Stimulated activated CD4-positive, alpha-beta T cell treated with anti-CD3 and anti-CD28 coated beads, Interleukin-2, amount 100 ng/mL, for 24 hours (primary cell): ENCODE results near the gene EPOP.
A peak's percentile ranks its signal among the peaks of the same experiment; 100 is the strongest.
"Not testable (repeated sequence)": the region's sequence is repeated elsewhere in the genome, so short reads cannot be mapped to it uniquely, and the experiment has no call there.

Experiments used
- DNase-seq, 2 donors: peaks; one replicate each; pipeline ENCODE4 v3.0.0-alpha.2; 2020

The EPOP gene

DNA sequence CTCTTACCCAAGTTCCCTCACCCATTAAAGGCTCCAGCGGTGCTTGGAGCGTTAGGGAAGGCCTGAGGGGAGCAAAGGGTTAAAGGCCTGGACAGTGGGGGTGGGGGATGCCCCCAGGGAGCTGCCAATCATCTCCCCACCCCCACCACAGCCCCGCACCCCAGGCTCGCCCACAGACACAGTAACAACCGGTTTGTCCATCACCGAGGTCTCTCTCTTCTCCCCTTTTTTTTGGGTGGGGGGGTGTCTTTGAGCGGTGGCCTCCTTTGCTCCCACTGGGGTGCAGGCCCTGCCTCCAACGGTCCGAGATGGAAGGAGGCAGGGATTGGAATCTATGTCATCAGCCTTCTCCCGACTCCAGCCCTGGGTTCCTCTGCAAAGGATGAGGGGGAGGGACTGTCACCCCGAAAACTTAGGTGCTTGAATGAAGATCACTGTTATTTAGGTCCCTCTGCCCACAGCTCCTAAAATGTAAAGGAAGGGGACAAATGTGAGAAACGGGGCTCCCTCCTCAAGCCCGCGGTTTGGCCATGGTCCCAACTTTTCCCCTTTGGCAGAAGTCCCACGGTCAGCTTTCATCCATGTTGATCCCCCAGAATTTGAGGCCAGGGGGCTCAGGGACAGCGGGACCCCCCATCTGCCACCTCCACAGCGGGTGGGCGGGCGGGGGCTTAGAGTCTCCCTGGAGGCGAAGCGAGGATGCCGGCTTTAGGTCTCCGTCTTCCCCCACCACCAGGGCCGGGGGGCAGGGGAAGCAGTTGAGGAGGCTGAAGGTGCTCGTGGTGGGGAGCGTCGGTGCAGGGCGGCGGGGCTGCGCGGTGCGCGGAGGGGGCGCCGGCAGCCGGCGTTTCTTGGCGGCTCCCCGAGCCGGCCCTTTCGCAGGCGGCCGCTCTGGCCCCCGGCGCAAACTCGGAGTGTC is 1.7 kb downstream of the EPOP start:
- peak in 1 of 2 donors; percentile 27 for DNase-seq

DNA sequence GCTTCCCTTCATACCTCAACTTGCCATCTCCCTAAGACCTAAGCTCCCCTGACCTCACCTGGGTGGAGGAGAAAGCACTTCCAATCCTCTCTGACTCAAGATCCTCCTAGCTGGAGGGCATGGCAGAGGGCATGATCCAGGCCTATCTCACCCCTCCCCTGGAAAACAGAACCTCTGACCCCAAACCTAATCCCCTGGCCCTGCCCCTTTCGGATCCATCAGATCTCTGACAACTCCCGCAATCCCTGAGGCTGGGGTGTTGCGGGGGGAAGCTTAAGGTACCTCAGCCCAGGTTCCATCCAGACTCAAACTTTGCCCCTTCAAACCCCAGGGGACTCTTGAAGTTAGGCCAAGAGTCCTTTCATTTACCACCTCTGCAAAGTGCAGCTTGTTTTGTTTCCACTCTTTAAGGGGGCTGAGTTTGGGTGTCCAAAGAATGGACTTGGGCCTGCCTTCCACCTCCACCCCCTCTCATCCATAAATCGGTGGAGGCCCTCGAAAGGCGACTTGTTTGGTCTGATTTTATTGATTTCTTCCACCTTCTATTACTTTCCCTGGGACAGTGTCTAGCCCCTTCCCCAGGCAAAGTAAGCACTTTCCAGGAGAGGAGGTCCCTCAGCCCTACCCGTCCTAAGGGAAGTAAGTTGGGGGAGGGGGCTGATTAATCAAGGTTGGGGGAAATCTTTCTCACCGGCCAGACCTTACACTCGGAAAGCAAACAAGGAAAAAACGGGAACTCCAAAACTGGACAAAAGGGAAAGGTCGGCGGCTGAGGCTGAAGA is 2.6 kb downstream of the EPOP start:
- DNase-seq, result no peak

DNA sequence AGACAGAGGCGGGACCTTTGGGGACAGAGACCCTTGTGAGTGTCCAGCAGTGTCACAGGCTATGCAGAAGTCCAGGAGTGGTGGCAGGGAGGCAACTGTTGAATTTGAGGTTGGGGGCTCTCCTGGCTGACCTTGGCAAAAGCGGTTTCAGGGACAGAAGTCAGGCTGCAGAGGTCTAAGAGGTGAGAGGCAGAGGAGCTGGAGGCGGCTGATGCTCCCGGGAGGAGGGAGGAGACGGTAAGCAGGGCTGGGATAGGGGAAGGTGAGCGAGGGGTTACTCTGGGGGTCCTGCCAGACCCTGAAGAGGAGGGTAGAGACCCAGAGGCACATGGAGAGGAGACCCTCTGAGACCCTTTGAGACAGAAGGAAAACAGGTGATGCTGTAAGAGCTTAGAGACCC is 5.2 kb downstream of the EPOP start:
- DNase-seq, result no peak

DNA sequence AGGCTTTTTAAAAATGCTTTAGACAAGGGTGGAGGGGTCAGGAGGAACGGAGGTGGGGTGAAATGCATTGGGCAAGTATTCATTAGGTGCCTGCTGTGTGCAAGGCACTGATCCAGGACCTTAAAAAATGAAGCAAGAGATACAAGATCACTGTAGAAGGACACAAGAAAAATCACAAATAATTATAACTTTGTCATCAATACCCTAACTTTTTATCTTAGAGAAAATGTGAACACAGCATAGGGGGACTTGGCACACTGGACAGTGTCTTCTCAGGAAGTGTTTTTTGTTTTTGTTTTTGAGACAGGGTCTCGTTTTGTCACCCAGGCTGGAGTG is 7.0 kb downstream of the EPOP start:
- DNase-seq, result no peak

DNA sequence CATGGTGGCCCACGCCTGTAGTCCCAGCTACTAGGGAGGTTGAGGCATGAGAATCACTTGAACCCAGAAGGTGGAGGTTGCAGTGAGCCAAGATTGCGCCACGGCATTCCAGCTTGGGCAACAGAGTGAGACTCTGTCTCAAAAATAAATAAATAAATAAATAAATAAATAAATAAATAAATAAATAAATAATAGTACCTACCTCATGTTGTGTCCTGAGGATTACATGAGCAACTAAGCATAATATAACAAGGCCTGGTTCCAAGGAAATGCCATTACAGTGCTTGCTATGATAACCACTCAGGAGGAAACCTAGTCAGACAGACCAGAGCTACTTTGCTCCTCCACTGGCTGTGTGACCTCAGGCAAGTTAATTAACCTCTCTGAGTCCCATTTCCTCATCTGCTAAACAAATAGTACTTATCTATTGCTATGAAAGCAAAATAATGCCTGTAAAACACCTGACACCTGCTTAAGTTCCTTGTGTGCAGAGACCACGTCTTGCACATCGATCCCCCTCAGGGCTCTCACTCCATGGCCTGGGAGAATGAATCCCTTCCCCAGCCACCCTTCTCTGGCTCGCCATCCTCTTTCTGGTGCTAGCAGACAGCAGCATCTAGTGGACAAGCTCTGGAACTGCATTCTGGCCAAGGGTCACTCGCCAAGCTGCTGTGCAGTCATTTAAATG is 7.5 kb downstream of the EPOP start:
- peak; percentile 61 to 66 for DNase-seq

DNA sequence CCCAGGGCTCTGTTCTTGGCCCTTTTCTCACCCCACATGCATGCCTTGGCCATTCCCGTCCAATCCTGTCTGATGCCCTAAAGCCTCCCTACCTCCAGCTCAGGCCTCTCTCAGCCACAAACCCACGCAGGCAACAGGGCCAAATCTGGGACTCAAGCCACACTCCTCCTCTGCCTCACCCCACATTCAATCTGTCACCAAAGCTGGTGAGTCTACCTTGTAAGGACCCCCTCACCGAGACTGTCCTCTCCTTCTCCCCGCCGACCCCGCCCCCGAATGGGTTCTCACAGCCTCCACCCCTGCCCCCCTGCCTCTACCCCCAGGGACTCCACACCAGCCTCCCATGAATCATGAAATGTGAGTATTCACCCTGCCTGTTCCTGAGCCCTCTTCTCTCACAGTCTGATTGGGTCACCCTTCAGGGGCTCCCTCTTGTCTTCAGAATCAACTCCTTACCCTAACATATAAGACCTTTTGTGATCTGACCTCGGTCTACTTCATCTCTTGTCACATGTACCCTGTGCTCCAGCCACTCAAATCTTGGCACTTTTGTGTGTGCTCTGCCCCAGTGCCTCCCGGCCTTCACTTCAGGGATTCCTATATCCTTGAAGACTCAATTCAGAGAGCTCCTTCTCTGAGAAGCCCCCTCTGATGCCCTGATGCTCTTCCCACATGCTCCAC is 10.7 kb downstream of the EPOP start:
- DNase-seq, result no peak

DNA sequence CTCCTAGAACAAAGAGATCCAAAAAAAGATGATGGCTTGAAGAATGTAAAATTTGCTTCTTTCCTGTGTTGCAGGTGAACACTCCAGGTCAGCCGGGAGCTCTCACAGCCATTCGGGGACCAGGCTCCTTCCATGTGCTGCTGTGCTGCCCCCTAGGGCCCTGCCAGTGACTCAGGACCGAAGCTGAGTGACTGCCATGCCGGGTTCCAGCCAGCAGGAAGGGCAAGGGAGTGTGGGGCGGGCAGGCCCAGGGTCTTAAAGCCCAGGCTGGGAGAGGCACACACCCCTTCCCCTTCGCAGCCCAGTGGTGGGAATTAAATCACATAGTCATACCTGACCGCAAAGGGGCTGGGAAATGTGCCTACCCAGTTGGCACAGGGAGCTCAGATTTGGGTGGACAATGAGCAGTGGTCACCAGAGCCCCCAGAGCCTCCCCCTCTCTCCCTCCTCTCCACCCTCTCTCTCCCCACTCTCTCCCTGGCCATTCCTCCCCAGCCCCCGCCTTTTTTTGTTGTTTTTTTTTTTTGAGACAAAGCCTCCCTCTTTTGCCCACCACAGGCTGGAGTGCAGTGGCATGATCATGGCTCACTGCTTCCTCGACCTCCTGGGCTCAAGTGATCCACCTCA is 11.5 kb downstream of the EPOP start:
- peak; percentile 53 to 66 for DNase-seq

DNA sequence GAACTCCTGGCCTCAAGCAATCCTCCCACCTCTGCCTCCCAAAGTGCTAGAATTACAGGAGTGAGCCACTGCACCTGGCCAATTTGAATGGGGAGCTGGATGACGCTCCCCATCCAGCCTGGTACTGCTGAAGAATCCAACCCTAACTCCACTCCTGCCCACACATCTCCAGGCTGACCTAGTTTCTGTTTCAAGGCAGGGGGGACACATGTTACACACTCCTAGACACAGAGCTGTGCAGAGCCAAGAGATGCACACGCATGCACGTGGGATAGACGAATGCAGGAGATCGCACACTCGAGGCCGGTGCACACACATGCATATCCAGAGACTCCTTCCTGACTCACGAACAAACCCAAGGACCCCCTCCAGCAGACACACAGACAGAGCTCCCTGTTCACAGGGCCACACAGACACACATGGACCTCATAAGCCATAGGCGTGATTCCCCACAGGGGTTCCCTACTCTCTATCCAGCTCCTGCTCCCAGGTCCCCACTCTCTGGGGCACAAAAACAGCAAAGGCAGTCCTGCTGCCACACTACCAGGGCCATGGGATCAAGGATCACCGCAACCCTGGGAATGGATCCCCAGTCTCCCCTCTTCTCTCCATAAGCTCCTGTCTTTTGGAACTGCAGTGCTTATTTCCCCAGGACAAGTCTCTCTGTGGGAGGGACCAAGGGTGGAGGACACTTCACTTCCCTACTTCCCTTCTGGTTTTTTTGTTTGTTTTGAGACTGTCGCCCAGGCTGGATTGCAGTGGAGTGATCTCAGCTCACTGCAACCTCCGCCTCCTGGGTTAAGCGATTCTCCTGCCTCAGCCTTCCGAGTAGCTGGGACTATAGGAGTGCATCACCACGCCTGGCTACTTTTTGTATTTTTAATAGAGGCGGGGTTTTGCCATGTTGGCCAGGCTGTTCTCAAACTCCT is 14.4 kb downstream of the EPOP start:
- no peak for DNase-seq

DNA sequence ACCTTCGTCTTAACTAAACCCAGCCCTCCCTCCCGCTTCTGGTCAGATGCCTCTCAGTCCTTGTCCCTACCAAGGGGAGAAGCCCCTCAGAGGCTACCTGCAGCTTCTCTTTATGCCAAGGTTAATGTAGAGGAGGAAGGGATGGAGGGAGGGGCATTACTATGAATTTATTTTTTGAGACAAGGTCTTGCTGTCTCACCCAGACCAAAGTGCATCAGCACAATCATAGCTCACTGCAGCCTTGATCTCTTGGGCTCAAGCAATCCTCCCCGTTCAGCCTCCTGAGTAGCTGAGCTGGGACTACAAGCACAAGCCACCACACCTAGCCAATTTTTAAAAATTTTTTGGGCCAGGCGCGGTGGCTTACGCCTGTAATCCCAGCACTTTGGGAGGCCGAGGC is 15.3 kb downstream of the EPOP start:
- no peak for DNase-seq

DNA sequence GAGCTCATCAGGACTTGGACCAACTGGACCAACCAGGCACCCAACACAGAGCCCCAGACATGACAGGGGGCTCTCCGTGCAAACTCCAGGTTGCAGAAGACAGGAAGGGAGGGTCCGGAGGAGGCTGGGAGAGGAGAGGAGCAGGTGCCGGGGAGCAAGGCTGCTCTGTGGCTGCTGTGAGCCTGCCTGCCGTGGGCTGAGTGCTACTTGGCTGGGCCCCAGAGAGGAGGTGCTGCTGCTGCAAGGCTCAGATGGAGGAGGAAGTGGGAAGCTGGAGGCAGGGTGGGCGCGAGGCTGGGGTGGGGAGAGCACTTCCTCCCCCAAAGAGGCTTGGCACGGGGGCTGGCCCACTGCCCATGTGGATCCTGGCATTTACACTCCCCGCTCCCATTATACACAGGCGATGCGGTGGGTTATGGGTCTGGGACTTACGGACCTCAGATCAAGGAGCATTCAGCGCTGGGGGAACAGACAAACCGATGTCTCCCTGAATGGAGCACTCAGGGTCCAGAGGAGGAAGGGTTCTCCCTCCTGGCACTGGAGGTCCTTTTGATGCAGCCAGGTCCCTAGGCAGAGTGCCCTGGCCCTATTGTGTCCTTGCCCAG is 15.9 kb downstream of the EPOP start:
- DNase-seq, result no peak

DNA sequence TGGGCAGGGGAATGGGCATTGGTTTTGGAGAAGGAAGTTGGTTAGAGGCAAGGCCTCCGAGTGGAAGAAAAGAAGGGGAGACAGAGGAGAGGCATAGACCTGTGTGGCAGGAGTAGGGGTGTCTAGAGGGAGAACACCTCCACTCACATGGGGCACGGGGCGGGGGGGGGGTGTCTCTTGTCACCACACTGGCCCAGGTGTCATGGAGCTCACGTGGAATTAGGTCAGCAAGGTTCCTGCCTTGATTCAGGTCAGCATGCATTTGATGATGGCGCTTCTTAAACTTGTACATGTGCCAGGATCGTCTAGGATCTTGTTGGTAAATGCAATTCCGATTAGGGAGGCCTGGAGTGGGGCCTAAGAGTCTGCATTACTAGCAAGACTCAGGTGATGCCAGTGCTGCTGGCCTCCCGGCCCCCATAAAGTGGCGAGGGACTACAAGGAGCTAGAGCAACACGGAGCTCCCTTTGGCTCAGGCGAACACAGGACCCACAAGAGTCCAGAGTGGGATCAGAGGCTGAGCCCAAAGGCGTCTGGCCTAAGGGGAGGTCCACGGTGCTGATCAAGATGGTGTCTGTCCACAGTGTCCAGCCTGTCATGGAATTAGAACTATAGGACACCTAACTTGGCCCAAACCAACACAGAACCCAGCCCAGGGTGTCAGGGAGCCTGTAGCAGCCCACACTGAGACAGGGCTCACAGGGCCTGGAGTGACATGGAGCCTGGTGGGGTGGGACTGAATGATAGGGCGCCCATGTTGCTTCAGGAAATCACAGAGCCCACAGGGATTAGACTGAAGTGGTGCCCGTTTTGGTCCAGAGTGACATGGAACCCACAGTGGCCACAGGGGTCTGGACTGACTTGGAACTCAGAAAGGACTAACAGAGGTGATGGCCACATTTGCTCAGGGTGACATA is 16.7 kb downstream of the EPOP start:
- no peak for DNase-seq

DNA sequence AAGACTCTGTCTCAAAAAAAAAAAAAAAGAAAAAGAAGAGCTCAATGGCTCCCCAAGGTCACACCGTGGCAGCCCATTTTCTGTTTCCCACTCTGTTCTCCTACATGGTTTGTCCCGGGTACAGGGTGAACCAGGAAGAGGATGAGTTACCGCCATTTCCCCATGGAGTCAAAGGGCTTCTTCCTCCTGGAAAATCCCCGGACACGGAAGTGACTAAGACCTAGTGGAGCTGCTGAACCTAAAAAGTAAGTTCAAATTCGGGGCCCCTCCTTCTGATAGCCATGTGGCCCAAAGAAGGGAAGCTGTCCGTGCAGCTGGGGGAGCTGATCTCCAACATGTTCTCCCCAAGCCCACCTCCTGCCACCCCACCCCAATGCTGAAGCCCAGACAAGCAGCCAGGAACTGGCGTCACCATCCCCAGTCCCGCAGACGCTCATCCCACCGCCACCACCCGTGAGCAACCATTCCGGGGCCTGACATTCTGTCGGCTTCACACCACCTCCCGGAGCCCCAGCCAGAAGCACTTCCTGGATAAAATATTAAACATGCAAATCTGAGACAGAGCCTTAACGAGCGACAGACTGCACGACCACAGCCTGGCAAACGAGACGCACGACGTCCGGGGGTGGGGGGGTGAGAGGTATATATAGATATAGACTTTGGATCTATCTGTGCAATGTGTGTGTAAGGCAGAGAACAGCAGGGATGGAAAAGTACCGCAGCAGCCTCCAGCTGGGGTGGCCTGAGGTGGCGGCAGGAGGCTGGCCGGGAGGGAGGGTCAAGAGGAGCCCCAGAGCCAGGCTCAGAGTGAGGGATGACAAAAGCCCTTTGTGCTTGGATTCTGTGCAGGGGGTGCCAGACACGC is 17.6 kb downstream of the EPOP start:
- no peak for DNase-seq

DNA sequence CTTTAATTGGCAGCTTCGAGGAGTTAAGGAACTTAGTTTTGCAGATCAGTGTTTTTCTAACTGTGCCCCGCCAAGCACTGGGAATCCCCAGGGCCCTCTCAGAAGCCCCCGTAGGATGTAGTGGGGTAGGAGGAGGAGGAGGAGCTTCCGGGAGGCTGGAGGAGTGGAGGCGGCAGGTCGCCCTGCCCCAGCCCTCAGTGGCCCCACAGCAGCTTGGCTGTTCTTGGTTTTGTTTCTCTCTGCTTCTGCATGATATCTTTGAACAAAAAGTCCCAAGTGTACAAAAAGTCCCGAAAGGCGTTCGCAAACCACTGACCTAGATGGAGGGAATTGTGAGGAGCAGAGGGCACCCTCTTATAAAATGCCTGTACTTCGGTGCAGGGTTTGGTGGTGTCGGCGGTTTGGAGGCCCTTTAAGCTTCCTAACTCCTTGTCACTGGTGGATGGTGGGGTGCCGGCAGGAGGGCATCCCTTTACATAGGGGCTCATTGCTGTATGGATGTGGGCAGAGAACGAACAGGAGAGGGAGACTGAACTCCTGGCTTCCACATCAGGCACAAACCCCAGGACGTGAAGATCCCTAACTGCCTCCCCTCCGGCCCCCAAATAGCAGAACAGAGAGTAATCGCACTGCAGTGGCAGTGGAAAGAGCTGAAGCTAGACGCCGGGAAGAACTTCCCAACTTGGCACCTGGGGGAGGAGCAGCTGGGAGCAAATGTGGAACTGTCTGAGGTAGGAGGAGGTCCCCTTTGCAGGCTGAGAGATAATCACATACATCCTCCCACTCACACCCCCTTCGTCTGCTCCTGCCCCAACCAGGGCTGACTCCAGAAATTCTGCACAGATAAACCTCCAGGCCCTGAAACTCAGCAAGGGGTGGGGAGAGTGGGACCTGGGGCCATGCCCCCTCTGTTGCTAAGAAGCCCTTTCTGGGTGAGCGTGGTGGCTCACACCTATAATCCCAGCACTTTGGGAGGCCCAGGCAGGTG is 20.1 kb downstream of the EPOP start:
- DNase-seq, result no peak

DNA sequence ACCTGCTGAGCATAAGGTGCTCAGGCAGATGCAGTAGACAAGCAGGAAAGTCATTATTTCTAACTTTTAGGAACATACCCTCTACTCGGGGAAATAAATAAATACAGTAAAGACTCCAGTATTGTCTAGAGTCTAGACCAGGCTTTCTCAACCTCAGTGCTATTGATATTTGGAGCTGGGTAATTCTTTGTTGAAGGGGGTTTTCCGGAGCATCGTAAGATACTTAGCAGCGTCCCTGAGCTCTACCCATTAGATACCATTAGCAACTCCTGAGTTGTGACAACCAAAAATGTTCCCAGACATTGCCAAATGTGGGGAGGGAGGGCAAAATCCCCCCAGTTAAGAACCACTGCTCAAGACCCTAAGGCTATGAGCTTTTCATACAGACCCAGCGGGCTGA is 21.1 kb downstream of the EPOP start:
- no peak for DNase-seq

DNA sequence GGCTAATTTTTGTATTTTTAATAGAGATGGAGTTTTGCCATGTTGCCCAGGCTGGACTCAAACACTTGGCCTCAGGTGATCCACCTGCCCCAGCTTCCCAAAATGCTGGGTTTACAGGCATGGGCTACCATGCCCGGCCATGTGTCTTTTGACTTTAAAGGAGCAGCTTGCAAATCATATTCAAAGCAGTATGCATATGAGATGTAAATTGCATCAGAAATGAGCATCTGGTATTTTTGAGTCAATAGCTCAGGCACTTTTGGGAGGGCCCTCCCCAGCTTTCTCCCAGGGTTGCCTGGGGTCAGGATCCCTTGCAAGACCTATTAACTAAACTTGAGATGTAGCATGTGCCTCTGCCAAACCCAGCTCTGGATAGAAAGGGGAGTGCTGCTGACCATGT is 21.5 kb downstream of the EPOP start:
- no peak for DNase-seq

DNA sequence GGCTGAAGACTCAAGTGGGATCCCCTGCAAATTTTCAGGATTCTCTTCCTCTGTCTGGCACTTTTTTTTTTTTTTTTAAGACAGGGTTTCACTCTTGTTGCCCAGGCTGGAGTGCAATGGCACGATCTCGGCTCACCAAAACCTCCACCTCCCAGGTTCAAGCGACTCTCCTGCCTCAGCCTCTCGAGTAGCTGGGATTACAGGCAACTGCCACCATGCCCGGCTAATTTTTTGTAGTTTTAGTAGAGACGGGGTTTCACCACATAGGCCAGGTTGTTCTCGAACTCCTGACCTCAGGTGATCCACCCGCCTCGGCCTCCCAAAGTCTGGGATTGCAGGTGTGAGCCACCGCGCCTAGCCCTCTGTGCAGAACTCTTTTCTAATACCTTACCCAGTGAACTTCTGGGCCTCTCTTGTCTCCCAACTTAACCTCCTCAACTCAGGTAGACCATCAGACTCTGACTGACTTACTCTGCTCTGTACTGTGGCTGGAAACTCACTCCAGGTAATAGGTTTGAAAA is 24.0 kb downstream of the EPOP start:
- not testable (repeated sequence) for DNase-seq

DNA sequence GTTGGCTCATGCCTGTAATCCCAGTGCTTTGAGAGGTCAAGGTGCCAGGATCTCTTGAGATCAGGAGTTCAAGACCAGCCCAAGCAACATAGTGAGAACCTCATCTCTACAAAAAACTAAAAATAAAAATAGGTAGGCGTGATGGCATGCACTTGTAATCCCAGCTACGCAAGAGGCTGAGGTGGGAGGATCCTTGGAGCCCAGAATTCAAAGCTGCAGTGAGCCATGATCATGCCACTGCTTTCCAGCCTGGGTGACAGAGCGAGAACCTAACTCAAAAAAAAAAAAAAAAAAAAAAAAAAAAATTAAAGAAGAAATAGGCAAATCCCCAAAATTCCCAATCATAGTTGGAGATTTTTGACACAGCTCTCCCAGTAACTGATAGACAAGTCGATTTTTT is 36.8 kb downstream of the EPOP start:
- DNase-seq, result no peak
